Measurements from ENCODE around the gene TMEM151A.
A peak's percentile ranks its signal among the peaks of the same experiment; 100 is the strongest.

Gene TMEM151A

GRCh38 chr11:66283461-66284105 is 8.1 kb upstream of the TMEM151A start:
- DNase-seq (ENCODE audit: low read depth), result no peak

- DNase-seq (ENCODE audit: low read depth), result no peak
These were observed 7.1 kb upstream of the TMEM151A start for GRCh38 chr11:66284526-66285078.

GRCh38 chr11:66285250-66285947 is 6.3 kb upstream of the TMEM151A start:
- DNase-seq (ENCODE audit: low read depth), result no peak

- DNase-seq (ENCODE audit: low read depth), result no peak
These were observed 5.0 kb upstream of the TMEM151A start for GRCh38 chr11:66286699-66287098.

- no peak for DNase-seq (ENCODE audit: low read depth)
These were observed 4.3 kb upstream of the TMEM151A start for GRCh38 chr11:66287211-66287888.

- no peak for DNase-seq (ENCODE audit: low read depth)
These were observed 3.6 kb upstream of the TMEM151A start for GRCh38 chr11:66287889-66288670.

- peak; percentile 97 for DNase-seq (ENCODE audit: low read depth)
These were observed 2.8 kb upstream of the TMEM151A start, which contains the start of gene YIF1A for GRCh38 chr11:66288671-66289547. TSS of gene YIF1A (minus strand) at chr11:66289143. CDS start at chr11:66288985, 158 bp downstream.

- DNase-seq (ENCODE audit: low read depth), result peak; percentile 80
These were observed 2.0 kb upstream of the TMEM151A start for GRCh38 chr11:66289548-66290329.

GRCh38 chr11:66290330-66290621 is 1.4 kb upstream of the TMEM151A start:
- no peak for DNase-seq (ENCODE audit: low read depth)

GRCh38 chr11:66291303-66291705 is 390 bp upstream of the TMEM151A start:
- no peak for DNase-seq (ENCODE audit: low read depth)

- no peak for DNase-seq (ENCODE audit: low read depth)
These were observed 1.0 kb downstream of the TMEM151A start for GRCh38 chr11:66292543-66293332.

- DNase-seq (ENCODE audit: low read depth), result no peak
These were observed 1.7 kb downstream of the TMEM151A start for GRCh38 chr11:66293352-66293751.

GRCh38 chr11:66293777-66294625 is 2.3 kb downstream of the TMEM151A start:
- DNase-seq (ENCODE audit: low read depth), result no peak

GRCh38 chr11:66294626-66295620 is 3.2 kb downstream of the TMEM151A start:
- no peak for DNase-seq (ENCODE audit: low read depth)

- no peak for DNase-seq (ENCODE audit: low read depth)
These were observed 5.9 kb downstream of the TMEM151A start for GRCh38 chr11:66297610-66298009.

GRCh38 chr11:66299186-66299585 is 7.5 kb downstream of the TMEM151A start:
- DNase-seq (ENCODE audit: low read depth), result no peak

GRCh38 chr11:66302656-66303055 is 11.0 kb downstream of the TMEM151A start:
- no peak for DNase-seq (ENCODE audit: low read depth)
